ENCODE measurements around the gene WTAP. TPM values are rescaled to one million over a fixed set of nuclear protein-coding genes. Genes with fewer than 3 reads are reported as not detected.

The WTAP gene
- total RNA-seq, 2 experiments from 2014 or later = 211 to 227 TPM

GRCh38 chr6:159805440-159806020 lies 78.2 kb downstream of the WTAP start:
- no peaks in the 10 kb centered on the region for H3K27me3 ChIP-seq (ENCODE audit: control insufficient read depth in 1 of 2, insufficient read depth in 2 of 2, low read length in 2 of 2)
- H3K36me3 ChIP-seq (ENCODE audit: insufficient read depth, low read length) = no peaks in the 10 kb centered on the region
- intact Hi-C loops (cut with DNase I, micrococcal nuclease) = no loop called here
- H3K27ac ChIP-seq (ENCODE audit: low read depth in 1 of 2, low read length in 2 of 2) = no peak overlapping the region
- Mint-ChIP-seq H3K4me1 (ENCODE audit: low read depth) (no peaks in the 10 kb centered on the region), H3K27ac (no peak overlapping the region), H3K27me3 (no peaks in the 10 kb centered on the region), H3K9me3 (no peaks in the 10 kb centered on the region), H3K4me3 (no peak overlapping the region), H3K36me3 (ENCODE audit: low read depth) (peaks cover 6% of the 10 kb centered on the region)
- TF ChIP-seq, protein P1, sequence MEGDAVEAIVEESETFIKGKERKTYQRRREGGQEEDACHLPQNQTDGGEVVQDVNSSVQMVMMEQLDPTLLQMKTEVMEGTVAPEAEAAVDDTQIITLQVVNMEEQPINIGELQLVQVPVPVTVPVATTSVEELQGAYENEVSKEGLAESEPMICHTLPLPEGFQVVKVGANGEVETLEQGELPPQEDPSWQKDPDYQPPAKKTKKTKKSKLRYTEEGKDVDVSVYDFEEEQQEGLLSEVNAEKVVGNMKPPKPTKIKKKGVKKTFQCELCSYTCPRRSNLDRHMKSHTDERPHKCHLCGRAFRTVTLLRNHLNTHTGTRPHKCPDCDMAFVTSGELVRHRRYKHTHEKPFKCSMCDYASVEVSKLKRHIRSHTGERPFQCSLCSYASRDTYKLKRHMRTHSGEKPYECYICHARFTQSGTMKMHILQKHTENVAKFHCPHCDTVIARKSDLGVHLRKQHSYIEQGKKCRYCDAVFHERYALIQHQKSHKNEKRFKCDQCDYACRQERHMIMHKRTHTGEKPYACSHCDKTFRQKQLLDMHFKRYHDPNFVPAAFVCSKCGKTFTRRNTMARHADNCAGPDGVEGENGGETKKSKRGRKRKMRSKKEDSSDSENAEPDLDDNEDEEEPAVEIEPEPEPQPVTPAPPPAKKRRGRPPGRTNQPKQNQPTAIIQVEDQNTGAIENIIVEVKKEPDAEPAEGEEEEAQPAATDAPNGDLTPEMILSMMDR (IDR thresholded peaks at IDR 0.05) = no peak
- H3K9me3 ChIP-seq (ENCODE audit: control insufficient read depth in 1 of 2, insufficient read depth in 1 of 2, low read length in 2 of 2) = no peaks in the 10 kb centered on the region
- no peaks in the 10 kb centered on the region for H3K4me1 ChIP-seq (ENCODE audit: insufficient read depth, low read length)
- CTCF ChIA-PET = no interaction called here
- POLR2A ChIA-PET = no interaction called here
- no peak for DNase-seq
- H3K4me3 ChIP-seq (ENCODE audit: low read length) = no peak overlapping the region
- ATAC-seq (ENCODE audit: poor library complexity) = no peak

Other genes starting within 250 kb of the WTAP start
- gene SOD2, start 34.3 kb upstream of the WTAP start, total RNA-seq = 100 to 1,000 TPM; 182 to 195 TPM
- gene ACAT2, start 34.5 kb downstream of the WTAP start, total RNA-seq = 10 to 100 TPM; 21.4 to 25.8 TPM
- 100 to 1,000 TPM; 212 to 216 TPM for gene TCP1, start 62.1 kb downstream of the WTAP start, total RNA-seq
- 10 to 100 TPM in 1 of 2 experiments, 1 to 10 TPM in 1; 9.8 to 10.2 TPM for gene MRPL18, start 63.0 kb downstream of the WTAP start, total RNA-seq
- gene PNLDC1, start 72.8 kb downstream of the WTAP start, total RNA-seq = under 1 TPM in 1 of 2 experiments, not detected in 1; 0.14 TPM
- gene MAS1, start 163.5 kb downstream of the WTAP start, total RNA-seq = not detected
- gene IGF2R, start 241.6 kb downstream of the WTAP start, total RNA-seq = 10 to 100 TPM; 43.8 to 46.7 TPM

Measured in CD4-positive, alpha-beta T cell (primary cell).